A172 (cell line): Measurements from ENCODE around the gene SLC6A7. TPM values are rescaled to one million over a fixed set of nuclear protein-coding genes. Genes with fewer than 3 reads are reported as not detected.
"Not testable (repeated sequence)": the region's sequence is repeated elsewhere in the genome, so short reads cannot be mapped to it uniquely, and the experiment has no call there.

Experiments used
- DNase-seq: peaks from one replicate; pipeline ENCODE4 v3.0.0-alpha.2; 2015; ENCODE audit warnings: low spot score
- total RNA-seq: library from RNA; depleted of rRNA; stranded (reverse); fragments of >200 nt; shearing (Covaris generic); gene quantifications from 2 replicates; pipeline ENCODE4 v1.2.3, GENCODE V29; 2014

Gene SLC6A7
- total RNA-seq, 1 experiment from 2014 or later, result not detected

DNA sequence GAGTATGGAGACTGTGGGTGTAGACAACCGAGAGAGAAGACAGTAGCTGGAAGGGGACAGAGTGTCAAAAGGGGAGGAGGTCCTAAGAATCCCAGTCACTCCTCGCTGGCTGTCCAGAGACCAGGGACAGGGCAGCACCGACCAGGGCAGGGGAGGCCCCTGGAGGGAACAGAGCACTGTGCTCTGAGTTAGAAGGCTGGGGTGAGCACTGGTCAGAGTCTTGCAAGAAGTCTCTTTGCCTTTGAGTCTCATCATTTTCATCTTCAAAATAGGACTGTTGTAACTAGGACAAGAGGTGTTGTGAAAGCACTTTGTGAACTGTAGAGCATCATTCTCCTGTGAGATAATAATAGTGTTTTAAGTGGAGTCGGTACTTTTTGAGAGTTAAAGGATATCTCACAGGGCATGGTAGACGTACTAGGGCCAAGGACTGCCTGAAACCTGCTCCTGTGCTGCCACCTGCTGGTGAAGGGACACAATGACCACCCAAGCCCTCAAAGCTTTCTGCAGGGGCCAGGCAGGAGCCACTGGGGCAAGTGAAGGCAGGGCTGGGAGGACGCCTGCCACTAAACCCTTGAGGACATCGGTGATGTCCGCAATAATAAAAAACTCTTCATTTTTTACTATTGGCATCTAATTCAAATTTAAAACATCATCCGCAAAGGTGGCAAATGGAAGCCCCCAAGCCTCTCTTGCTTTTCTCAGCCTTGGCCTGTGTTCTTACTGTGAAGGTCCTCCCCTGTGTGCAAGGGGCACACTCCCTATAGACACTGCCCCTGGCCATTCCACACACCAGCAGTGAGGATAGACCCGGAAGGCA lies 28.2 kb downstream of the SLC6A7 start:
- peak; percentile 86 for DNase-seq

DNA sequence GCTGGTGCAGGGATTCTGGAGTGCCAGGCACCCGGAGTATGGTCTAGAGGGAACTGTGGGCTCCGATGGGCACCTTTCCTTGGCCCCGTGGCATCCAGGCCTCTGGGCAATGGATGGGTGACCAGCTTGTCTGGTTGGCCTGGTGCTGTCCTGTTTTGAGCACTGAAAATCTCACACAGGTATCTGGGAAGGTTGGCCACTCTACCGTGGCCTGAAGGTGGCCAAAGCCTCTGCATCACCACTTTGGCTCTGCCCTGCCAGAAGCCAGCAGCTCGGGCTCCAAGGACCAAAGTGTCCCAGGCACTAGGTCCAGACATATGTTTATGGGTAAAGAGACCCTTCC lies 28.8 kb downstream of the SLC6A7 start:
- no peak for DNase-seq

DNA sequence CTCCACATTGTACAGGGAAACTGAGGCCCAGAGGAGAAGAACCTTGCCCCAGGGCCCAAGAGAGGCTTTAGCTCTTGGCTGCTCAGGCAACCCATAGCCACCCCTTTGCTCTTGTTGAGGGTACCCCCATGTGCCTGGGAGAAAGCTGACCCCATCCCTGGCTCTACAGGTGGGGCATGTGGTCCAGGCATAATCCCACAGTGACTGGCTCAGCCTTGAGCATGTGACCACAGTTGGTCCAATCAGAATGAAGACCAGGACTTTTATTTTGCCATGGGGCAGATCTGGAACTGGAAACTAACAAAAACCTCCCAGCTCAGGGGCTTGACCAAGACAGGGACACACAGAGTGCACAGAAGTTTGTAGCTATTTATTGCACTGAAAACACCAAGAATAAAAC lies 29.3 kb downstream of the SLC6A7 start:
- DNase-seq, result no peak

GRCh38 chr5:150219861-150220260 lies 30.0 kb downstream of the SLC6A7 start:
- DNase-seq, result no peak

DNA sequence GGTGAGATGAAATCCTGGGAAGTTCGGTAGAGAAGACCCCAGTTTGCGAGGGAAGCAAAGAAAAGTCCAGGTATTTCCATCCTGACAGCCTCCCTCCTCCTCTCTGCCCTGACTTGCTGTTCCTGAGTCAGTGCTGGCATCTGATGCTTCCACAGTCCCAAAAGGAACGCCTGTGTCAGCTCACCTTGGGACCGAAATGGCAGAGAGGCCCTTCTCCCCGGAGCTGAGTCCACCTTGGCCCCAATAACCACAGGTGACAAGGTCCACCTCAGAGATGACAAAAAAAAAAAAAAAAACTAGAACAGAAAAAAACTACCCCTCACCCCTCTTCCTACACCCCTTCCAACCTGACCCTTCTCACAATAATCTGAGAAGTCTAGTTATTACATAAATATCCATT lies 31.6 kb downstream of the SLC6A7 start:
- no peak for DNase-seq

DNA sequence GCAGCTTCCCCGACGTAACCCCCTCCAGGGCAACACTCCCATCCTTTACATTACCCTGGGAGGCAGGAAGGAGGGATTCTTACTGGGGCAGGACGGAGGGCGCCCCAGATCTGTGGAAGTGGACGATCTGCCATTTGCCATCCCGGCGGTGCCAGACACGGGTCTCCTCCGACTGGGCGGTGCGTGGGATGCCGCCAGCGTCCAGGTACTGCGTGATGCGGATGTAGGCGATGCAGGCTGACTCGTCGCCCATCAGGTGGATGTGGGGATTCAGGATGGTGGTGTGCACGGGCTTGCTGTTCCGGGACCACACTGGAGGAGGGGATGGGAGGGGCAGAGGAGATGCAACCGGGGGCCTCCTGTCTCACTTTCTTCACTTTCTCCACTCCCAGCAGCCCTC lies 33.0 kb downstream of the SLC6A7 start:
- DNase-seq, result no peak

DNA sequence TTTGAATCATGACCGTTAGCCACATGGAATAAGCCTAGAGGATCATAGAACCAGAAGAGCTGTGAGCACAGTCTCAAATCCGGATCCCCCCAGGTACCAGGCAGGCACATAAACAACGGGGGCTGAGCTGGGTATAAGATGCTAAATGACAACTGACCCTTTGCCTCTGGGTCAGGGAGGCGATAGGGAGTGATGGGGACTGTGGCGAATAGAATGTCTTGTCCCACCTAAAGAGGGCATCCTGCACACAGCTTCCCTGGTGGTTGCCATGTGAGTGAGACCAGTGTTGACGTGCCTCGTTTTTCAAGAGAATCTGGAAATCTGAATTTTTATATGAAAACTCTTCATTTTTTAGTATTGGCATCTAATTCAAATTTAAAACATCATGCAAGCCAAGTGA lies 33.6 kb downstream of the SLC6A7 start:
- DNase-seq, result no peak

DNA sequence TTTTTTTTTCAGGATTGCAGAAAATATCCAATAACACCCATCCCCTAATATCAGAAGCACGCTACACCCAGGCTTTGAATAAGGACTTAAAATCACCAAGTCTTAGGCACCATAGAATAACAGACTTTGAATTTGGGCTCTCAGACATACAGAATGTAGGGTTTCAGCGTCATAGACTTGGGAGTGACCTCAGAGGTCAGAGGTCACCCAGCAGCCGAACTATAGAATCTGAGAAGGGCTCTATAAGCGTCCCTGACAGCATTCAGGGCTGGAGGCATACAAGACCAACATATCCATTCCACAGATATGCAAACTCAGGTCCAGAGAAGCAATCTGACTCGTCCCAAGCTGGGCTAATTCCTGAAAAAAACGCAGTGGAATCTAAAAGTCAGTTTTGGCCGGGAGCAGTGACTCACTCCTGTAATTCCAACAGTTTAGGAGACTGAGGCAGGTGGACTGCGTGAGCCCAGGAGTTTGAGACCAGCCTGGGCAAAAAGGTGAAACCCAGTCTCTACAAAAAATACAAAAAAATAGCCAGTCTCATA lies 34.7 kb downstream of the SLC6A7 start:
- DNase-seq, result no peak

DNA sequence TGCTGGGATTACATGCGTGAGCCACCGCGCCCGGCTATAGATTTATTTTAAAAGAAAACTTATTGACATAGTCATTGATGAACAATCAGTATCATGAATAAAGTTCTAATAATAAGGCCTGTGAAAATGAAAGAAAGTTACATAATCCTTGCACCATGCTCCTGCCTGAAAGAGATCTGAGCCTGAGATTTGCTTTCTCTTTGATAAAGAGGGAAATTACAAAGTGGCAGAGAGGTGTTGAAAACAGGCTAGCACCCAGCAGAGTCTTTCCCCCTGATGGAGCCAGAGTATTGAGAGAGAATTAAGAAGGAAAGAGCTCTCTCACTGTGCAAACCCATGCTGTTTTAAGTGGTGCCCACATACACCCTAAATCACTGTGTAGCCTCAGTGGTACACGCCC lies 37.2 kb downstream of the SLC6A7 start:
- no peak for DNase-seq

DNA sequence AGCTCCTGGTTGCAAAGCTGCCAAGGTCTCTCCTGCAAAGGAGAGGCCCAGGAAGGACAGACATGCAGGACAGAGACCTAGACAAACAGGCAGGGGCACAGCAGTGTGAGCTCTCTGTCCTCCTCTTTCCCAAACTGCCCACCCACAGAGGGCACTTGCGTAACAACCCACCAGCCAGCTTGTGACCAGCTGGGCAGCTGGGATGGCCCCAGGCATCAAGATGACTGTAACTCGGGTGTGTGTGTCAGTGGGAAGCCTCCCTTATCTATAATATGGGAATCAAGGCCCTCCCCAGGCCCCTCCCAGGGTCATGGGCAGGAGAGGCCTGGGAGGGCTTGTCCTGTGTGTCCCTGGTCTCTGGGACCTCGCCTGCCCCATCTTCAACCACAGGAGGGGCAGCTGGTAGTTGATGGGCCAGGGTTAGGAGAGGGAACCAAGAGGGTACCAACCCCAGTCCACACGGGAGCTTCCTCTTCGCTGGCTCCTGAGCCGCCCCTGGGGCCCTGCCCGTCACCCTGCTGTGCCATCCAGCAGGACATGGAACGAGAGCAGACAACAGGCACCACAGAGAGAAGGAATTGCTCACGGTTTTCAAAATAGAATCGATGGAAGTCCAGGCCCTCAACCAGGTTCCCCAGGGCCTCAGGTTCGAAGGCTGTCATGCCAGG lies 37.9 kb downstream of the SLC6A7 start:
- peak; percentile 28 for DNase-seq

- DNase-seq, result no peak
Observed at GRCh38 chr5:150229571-150229970, 39.7 kb downstream of the SLC6A7 start.

DNA sequence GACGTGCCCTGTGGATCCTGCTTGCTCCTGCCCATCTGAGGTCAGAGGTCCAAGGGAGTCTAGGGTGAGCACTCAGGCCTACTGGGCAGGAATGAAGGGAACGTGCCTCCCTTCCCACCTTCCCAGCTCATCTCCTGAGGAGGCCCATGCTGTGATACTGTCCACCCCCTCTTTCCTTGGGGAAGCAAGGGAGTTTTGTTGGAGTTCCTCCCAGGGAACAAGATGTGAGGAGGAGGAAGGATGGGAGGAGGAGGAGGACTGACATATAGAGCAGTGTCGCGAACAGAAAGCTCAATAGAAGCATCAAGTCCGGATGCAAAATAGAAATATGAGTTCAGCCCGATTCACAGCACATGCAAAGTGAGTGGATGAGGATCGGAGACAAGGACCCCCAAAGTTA lies 41.0 kb downstream of the SLC6A7 start:
- DNase-seq, result no peak

DNA sequence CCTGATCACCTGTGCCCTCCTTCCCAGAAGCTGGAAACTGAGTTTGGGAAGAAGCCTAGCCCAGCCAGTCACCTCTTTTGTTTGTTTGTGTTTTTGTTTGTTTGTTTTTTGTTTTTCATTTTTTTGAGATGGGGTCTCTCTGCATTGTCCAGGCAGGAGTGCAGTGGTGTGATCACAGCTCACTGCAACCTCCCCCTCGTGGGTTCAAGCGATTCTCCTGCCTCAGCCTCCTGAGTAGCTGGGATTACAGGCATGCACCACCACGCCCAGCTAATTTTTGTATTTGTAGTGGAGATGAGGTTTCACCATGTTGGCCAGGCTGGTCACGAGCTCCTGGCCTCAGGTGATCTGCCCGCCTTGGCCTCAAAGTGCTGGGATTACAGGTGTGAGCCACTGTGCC lies 43.8 kb downstream of the SLC6A7 start:
- not testable (repeated sequence) for DNase-seq

- no peak for DNase-seq
Observed at GRCh38 chr5:150234576-150235499, 45.0 kb downstream of the SLC6A7 start.

DNA sequence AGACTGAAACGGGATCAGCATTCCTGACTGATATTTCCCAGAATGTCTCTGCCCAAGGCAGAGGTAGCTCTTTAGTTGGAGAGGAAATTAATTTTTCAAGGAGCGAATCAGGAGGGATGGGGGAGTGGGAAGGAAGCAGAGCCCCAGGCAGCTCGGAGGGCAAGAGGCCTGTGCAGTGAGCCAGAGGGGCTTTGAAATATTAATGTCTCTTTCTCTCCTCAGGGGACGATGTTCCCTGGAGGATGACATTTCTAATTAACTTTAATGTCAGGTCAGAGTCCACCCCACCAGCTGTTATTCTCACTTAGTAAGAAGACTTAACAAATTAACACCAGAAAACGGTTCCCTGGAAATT lies 45.6 kb downstream of the SLC6A7 start:
- DNase-seq, result no peak

GRCh38 chr5:150236313-150236712 lies 46.5 kb downstream of the SLC6A7 start:
- DNase-seq, result no peak

DNA sequence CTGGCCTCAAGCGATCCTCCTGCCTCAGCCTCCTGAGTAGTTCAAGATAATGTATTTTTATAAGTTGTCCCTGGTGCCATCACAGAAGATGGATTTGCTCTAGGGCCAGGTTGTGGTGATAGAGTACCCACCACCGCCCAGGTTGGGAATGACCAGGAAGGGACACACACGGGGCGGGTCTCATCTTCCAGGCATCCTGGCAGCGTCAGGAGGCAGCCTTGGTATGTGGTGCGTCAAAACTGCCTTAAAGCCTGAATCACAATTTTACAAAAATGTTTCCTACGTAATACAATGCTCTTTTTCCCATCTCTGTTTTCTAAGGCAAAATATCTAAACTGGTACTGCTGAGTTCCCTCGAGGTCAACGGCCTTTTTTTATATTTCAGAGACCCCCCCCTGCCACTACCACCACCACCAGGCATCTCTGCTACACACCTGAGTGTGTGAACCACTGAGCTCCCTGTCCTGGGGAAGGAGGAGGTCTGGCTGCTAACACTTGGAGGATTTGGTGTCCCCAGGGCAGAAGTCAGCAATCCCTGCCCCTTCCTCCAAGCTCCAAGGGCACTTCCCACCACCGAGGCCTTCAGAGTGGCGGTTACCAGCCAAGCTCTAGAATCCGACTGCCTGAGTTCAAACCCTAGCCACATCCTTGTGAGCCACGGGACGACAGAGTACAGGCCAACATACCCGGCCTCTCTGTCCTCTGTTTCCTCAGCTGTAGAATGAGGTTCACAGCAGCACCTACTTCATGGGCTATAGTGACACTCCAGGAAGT lies 47.3 kb downstream of the SLC6A7 start:
- DNase-seq, result no peak

DNA sequence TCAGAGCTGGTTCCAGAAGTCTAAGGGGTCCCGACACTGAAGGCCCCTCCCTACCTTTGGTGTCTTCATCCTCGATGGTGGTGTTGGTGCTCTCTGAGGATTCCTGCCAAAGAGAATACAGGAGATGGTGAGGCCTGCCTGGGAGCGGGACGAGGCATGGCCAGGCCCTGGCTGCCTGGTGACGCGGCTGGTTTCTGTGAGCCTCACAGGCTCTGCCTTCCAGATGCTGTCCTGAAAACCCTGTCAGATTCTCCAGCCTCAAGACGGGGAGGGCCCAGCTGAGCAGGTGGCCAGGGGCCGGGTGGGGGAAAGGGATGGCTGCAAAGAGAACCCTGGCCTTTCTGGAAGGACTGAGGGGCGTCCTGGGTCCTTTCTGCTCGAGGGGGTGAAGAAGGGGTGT lies 48.8 kb downstream of the SLC6A7 start:
- no peak for DNase-seq

- no peak for DNase-seq
Observed at GRCh38 chr5:150239099-150239793, 49.4 kb downstream of the SLC6A7 start.

DNA sequence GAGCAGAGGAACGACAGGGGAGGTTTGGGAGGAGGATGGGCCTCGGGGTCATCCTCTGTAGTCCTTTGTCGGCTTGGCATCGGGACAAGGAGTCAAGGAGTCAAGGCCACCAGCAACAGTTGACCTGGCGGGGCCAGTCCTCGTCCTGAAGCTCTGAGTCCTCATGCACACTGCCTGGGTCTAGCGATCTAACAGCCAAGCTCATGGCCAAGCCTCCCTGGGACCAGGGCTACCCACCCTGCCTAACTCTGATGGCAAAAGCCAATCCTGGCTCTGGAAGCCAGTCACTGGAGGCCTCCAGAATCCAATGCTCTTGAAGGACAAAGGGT lies 49.9 kb downstream of the SLC6A7 start:
- DNase-seq, result no peak
